HG03521 (cell line): ENCODE data around the gene GGT7.
"Not testable (repeated sequence)": the region's sequence is repeated elsewhere in the genome, so short reads cannot be mapped to it uniquely, and the experiment has no call there.

ENCODE experiments used
- ATAC-seq: cut with Tn5 transposase; IDR thresholded peaks from one replicate; pipeline ENCODE4 v1.9.1; 2021; ENCODE audit warnings: mild to moderate bottlenecking, moderate library complexity; ENCODE audit not compliant: unreplicated experiment

The GGT7 gene

GRCh38 chr20:34849778-34850177, 22.9 kb downstream of the GGT7 start:
- ATAC-seq = no peak

- ATAC-seq = no peak
These were observed 24.1 kb downstream of the GGT7 start for GRCh38 chr20:34848597-34848996.

DNA sequence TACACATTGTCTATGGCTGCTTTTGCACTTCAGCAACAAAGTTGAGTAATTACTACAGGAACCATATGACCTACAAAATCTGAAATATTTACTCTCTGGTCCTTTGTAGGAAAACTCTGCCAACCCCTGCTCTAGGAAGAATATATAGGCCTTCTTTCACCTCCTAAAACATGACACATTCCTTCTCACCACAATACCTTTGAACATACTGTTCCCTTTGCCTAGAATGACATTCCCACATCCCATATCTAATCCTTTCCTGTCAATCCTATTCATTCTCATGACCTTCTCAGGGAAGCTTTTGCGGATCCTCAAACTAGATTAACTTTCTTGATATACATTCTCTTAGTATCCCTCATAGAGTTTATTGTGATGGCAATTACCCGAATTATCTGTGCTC, 29.2 kb downstream of the GGT7 start:
- no peak for ATAC-seq

DNA sequence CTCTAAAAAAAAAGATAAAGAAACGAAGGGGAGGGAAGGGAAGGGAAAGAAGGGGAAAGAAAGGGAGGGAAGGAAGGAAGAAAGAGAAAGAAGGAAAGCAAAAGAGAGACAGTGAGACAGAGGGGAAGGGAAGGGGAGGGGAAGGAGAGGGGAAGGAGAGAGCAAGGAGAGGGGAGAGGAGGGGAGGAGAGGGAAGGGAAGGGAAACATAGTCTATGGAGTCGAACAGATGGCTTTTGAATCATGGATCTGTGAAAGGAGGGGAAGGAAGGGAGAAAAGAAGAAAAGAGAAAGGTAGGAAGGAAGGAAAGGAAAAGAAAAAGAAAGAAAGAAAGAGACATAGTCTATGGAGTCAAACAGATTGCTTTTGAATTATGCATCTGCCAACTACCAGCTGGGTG, 30.5 kb downstream of the GGT7 start:
- no peak for ATAC-seq

DNA sequence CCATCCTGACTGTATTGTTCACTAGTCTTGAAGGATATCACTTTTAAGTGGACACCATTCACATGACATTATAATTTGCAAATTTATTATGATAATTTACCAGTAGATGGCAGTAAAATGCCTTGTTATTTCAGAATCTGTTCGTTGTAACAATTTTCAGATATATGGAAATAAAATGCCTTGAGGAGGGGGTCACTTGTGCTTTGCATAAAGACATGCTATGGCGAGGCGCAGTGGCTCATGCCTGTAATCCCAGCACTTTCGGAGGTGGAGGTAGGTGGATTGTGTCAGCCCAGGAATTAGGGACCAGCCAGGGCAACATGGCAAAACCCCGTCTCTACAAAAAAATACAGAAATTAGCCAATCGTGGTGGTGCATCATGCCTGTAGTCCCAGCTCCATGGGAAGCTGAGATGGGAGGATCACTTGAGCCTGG, 38.2 kb downstream of the GGT7 start:
- no peak for ATAC-seq

- no peak for ATAC-seq
These were observed 40.7 kb downstream of the GGT7 start for GRCh38 chr20:34831936-34832335.

- no peak for ATAC-seq
These were observed 43.5 kb downstream of the GGT7 start for GRCh38 chr20:34829191-34829590.

DNA sequence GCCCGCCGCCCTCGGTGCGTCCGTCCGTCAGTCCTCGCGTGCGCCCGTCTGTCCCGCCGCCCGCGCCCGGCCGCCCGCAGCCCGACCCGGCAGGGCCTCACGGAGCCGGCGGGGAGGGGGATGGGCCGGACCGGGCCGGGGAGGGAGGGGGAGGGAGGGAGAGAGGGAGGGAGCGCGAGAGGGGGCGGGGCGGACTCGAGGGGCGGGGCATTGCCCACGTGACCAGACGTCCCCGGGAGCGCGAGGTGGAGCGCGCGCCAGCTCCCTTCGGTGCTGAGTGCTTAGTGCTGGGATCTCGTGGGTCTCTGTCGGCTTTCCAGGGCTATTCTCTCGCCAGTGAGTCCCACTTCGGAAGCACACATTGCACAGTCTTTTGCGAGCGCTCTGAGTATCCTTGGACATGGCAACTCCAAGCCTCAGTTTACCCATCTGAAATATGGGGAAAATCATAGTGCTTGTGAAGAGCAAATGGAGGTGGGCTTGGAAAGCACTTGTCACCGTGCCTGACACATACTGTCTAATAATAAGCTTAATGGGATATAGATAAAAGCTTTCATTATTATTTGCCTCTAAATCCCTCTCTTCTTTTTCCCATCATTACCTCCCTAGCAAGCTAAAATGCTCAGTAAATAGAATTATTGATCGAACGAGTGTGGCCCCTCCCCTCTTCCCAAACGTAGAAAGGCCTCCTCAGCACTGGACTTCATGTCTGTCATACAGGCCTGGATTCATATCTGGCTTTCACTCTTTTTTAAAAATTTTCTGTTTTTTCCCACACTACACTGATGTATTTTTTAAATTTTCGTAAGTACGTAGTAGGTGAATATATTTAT, 46.9 kb downstream of the GGT7 start, which contains the start of gene NCOA6:
TSS of gene NCOA6 (minus strand) at position 122 of the 833 bp plus-strand sequence. CDS start 43,296 bp downstream, outside the sequence.
- peak; percentile 45 for ATAC-seq

DNA sequence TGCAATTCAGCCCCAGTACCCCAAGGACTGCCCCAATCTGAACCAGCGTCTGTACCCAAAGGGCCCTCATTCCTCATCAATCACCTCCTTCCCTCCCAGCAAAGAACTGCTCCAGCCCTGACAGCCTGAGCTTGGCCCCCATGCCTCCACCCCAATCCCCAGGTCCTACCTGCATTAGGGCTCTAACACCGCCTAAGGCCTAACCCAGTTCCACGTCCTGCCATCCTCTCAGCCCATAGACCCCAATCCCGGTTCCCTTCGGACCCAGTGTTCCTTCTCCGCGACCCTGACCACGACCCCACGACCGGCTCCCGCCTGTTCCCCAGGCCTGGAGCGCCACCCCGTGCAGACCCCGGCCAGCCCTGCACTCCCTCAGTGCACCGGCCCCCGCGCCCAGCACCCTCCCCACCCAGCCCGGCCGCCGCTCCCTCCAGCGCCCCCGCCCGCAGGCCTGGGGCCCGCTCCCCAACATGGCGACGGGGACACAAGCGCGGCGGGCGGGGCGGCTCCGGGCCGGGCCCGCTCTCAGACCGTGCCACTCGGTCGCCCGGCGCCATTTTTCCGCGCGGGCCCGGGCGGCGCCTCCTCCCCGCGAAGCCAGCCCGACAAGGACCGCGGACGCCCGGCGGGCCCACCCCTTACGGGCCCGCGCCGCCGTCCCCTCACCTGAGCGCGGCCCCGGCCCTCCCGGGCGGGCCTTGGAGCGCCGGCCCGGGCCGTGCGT, 47.7 kb downstream of the GGT7 start:
- ATAC-seq = peak; percentile 68

GRCh38 chr20:34824452-34824805, 48.2 kb downstream of the GGT7 start:
- ATAC-seq = peak; percentile 25

- no peak for ATAC-seq
These were observed 48.6 kb downstream of the GGT7 start for GRCh38 chr20:34824026-34824425.

GRCh38 chr20:34820805-34821578, 51.7 kb downstream of the GGT7 start:
- ATAC-seq = no peak

GRCh38 chr20:34817801-34818200, 54.9 kb downstream of the GGT7 start:
- ATAC-seq = no peak

- no peak for ATAC-seq
These were observed 55.6 kb downstream of the GGT7 start for GRCh38 chr20:34817072-34817471.

DNA sequence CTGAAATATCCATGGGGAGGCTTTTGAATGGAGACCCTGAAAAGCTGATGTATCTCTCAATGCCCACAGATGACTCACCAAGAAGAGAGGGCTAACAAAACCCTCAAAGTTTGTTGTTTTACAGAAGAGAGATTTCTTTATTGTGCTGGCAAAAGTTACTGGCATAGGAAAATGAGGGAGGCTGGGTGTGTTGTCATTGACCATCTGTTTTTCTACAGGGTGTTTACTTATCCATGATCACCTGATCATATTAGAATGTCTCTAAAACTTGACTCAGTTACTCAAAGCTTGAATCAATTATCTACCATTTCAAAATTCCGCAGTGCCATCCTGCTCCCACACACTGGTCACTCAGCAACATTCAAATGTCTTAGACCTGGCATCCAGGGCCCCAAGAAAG, 57.0 kb downstream of the GGT7 start:
- no peak for ATAC-seq

GRCh38 chr20:34808583-34808982, 64.1 kb downstream of the GGT7 start:
- ATAC-seq = no peak

GRCh38 chr20:34807944-34808465, 64.7 kb downstream of the GGT7 start:
- ATAC-seq = not testable (repeated sequence)

DNA sequence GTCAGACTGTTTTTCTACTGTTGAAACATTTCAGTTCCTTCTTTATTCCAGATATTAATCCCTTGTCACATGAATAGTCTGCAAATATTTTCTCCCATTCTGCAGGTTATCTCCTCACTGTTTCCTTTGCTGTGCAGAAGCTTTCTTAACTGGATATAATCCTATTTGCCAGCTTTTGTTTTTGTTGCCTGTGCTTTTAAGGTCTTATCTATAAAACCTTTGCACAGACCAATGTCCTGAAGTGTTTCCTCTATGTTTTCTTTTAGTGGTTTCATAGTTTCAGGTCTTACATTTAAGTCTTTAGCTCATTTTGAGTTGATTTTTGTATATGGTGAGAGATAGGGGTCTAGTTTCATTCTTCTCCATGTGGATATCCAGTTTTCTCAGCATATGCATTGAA, 66.4 kb downstream of the GGT7 start:
- no peak for ATAC-seq

DNA sequence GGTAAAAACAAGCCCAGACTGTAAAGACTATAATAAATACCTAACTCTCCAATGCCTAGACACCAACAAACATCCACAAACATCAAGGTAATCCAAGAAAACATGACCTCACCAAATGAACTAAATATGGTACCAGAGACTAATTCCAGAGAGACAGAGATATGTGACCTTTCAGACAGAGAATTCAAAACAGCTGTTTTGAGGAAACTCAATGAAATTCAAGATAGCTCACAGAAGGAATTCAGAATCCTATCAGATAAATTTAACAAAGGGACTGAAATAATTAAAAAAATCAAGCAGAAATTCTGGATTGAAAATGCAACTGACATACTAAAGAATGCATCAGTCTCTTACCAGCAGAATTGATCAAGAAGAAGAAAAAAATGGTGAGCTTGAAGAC, 73.8 kb downstream of the GGT7 start:
- no peak for ATAC-seq

GRCh38 chr20:34798328-34798727, 74.3 kb downstream of the GGT7 start:
- ATAC-seq = no peak
